ENCODE data around the gene ARMC9. TPM values are rescaled to one million over a fixed set of nuclear protein-coding genes. Genes with fewer than 3 reads are reported as not detected.

The ARMC9 gene
- total RNA-seq, 3 donors from 2014 or later = 10.9 to 32.2 (median 11.9) TPM

GRCh38 chr2:231168460-231169139, 29.8 kb upstream of the ARMC9 start:
- intact Hi-C loops (cut with DNase I, micrococcal nuclease) = no loop called here
- Histone ChIP-seq H3K4me3 (no peak overlapping the region), H3K4me1 (ENCODE audit: low read depth) (no peaks in the 10 kb centered on the region), H3K36me3 (ENCODE audit: low read depth) (no peaks in the 10 kb centered on the region), H3K9me3 (no peaks in the 10 kb centered on the region)
- no peak for DNase-seq
- ATAC-seq = peak; percentile 57
- TF ChIP-seq CTCF (IDR thresholded peaks at IDR 0.05) = no peak

GRCh38 chr2:231169488-231169887, 28.9 kb upstream of the ARMC9 start:
- Histone ChIP-seq H3K4me1 (ENCODE audit: low read depth) (no peaks in the 10 kb centered on the region), H3K4me3 (no peak overlapping the region), H3K9me3 (no peaks in the 10 kb centered on the region), H3K36me3 (ENCODE audit: low read depth) (no peaks in the 10 kb centered on the region)
- no peak for TF ChIP-seq CTCF (IDR thresholded peaks at IDR 0.05)
- DNase-seq (no peak), ATAC-seq (no peak)
- intact Hi-C loops (cut with DNase I, micrococcal nuclease) = no loop called here

- TF ChIP-seq CTCF (IDR thresholded peaks at IDR 0.05) = no peak
- intact Hi-C loops (cut with DNase I, micrococcal nuclease) = no loop called here
- H3K9me3 ChIP-seq = no peaks in the 10 kb centered on the region
- ATAC-seq (no peak), DNase-seq (no peak)
- no peaks in the 10 kb centered on the region for H3K36me3 ChIP-seq (ENCODE audit: low read depth)
- no peak overlapping the region for H3K4me3 ChIP-seq
- H3K4me1 ChIP-seq (ENCODE audit: low read depth) = no peaks in the 10 kb centered on the region
Measured at GRCh38 chr2:231170055-231170454, 28.4 kb upstream of the ARMC9 start.

- intact Hi-C loops (cut with DNase I, micrococcal nuclease) = no loop called here
- TF ChIP-seq CTCF (IDR thresholded peaks at IDR 0.05) = no peak
- Histone ChIP-seq H3K36me3 (ENCODE audit: low read depth) (no peaks in the 10 kb centered on the region), H3K4me3 (no peak overlapping the region), H3K4me1 (ENCODE audit: low read depth) (no peaks in the 10 kb centered on the region), H3K9me3 (no peaks in the 10 kb centered on the region)
- ATAC-seq (no peak), DNase-seq (no peak)
Measured at GRCh38 chr2:231172025-231172424, 26.4 kb upstream of the ARMC9 start.

GRCh38 chr2:231174211-231174651, 24.2 kb upstream of the ARMC9 start:
- intact Hi-C loops (cut with DNase I, micrococcal nuclease) = no loop called here
- TF ChIP-seq CTCF (IDR thresholded peaks at IDR 0.05) = no peak
- DNase-seq = no peak
- Histone ChIP-seq H3K4me3 (no peak overlapping the region), H3K36me3 (ENCODE audit: low read depth) (no peaks in the 10 kb centered on the region), H3K4me1 (ENCODE audit: low read depth) (no peaks in the 10 kb centered on the region), H3K9me3 (no peaks in the 10 kb centered on the region)
- ATAC-seq = no peak

- no peaks in the 10 kb centered on the region for H3K4me1 ChIP-seq (ENCODE audit: low read depth)
- DNase-seq (no peak), ATAC-seq (no peak)
- intact Hi-C loops (cut with DNase I, micrococcal nuclease) = no loop called here
- TF ChIP-seq CTCF (IDR thresholded peaks at IDR 0.05) = no peak
- H3K4me3 ChIP-seq = no peak overlapping the region
- H3K9me3 ChIP-seq = no peaks in the 10 kb centered on the region
- H3K36me3 ChIP-seq (ENCODE audit: low read depth) = no peaks in the 10 kb centered on the region
Measured at GRCh38 chr2:231176066-231176465, 22.4 kb upstream of the ARMC9 start.
